Lung microvascular endothelial cell (primary cell): ENCODE results near the gene BATF2. TPM values are rescaled to one million over a fixed set of nuclear protein-coding genes. Genes with fewer than 3 reads are reported as not detected.

Source experiments
- DNase-seq, 2 donors: peaks; one replicate each; pipeline versions ENCODE4 v3.0.0 to v3.0.0-alpha.2; 2010; ENCODE audit warnings: low read depth in 2 of 2
- total RNA-seq: library from RNA; depleted of rRNA; stranded (reverse); fragments of >200 nt; gene quantifications from 2 replicates; pipeline ENCODE4 v1.2.1, GENCODE V29; 2014

The BATF2 gene
- total RNA-seq, 1 donor from 2014 or later: 0.20 TPM

- DNase-seq: peak; percentile 19 to 37
Measured at GRCh38 chr11:64970731-64971151, 26.0 kb downstream of the BATF2 start.

GRCh38 chr11:64969209-64969608 is 27.6 kb downstream of the BATF2 start:
- DNase-seq: peak in 1 of 2 donors; percentile 32

- DNase-seq: no peak
Measured at GRCh38 chr11:64967375-64967774, 29.4 kb downstream of the BATF2 start.

GRCh38 chr11:64963072-64963631 is 33.6 kb downstream of the BATF2 start:
- no peak for DNase-seq

- peak in 1 of 2 donors; percentile 4 for DNase-seq
Measured at GRCh38 chr11:64960719-64961118, 36.1 kb downstream of the BATF2 start.

GRCh38 chr11:64959498-64959897 is 37.3 kb downstream of the BATF2 start:
- peak in 1 of 2 donors; percentile 24 for DNase-seq

- no peak for DNase-seq
Measured at GRCh38 chr11:64954201-64954600, 42.6 kb downstream of the BATF2 start.

GRCh38 chr11:64951529-64951928 is 45.2 kb downstream of the BATF2 start:
- no peak for DNase-seq

GRCh38 chr11:64947208-64947814 is 49.5 kb downstream of the BATF2 start:
- peak in 1 of 2 donors; percentile 50 for DNase-seq

Other genes starting within 250 kb of the BATF2 start
- under 0.01 and 0.20 TPM in 2 replicates for gene PYGM, start 237.0 kb downstream of the BATF2 start, total RNA-seq
- gene SF1, start 218.4 kb downstream of the BATF2 start, total RNA-seq: 43.6 and 63.7 TPM in 2 replicates
- 34.9 and 51.0 TPM in 2 replicates for gene MAP4K2, start 193.8 kb downstream of the BATF2 start, total RNA-seq
- 10.5 and 12.5 TPM in 2 replicates for gene MEN1, start 186.4 kb downstream of the BATF2 start, total RNA-seq
- gene CDC42BPG, start 152.3 kb downstream of the BATF2 start, total RNA-seq: 0.22 and 0.79 TPM in 2 replicates
- 27.6 and 33.6 TPM in 2 replicates for gene EHD1, start 118.3 kb downstream of the BATF2 start, total RNA-seq
- 7.6 and 12.1 TPM in 2 replicates for gene ATG2A, start 79.8 kb downstream of the BATF2 start, total RNA-seq
- gene PPP2R5B, start 72.3 kb downstream of the BATF2 start, total RNA-seq: 5.0 and 11.5 TPM in 2 replicates
- gene GPHA2, start 61.1 kb downstream of the BATF2 start, total RNA-seq: not detected in 2 replicates
- not detected in 2 replicates for gene MAJIN, start 24.9 kb downstream of the BATF2 start, total RNA-seq
- gene ARL2, start 17.2 kb upstream of the BATF2 start, total RNA-seq: 95.2 and 145 TPM in 2 replicates
- 6.8 and 10.7 TPM in 2 replicates for gene SNX15, start 30.5 kb upstream of the BATF2 start, total RNA-seq
- 6.8 and 7.5 TPM in 2 replicates for gene SAC3D1, start 44.2 kb upstream of the BATF2 start, total RNA-seq
- 9.8 and 12.3 TPM in 2 replicates for gene NAALADL1, start 61.6 kb upstream of the BATF2 start, total RNA-seq
- gene CDCA5, start 87.1 kb upstream of the BATF2 start, total RNA-seq: 2.0 and 3.9 TPM in 2 replicates
- 20.5 and 24.0 TPM in 2 replicates for gene ZFPL1, start 87.3 kb upstream of the BATF2 start, total RNA-seq
- 154 and 265 TPM in 2 replicates for gene VPS51, start 99.2 kb upstream of the BATF2 start, total RNA-seq
- 15.3 and 21.4 TPM in 2 replicates for gene TM7SF2, start 114.9 kb upstream of the BATF2 start, total RNA-seq
- 4.6 and 9.7 TPM in 2 replicates for gene ZNHIT2, start 120.7 kb upstream of the BATF2 start, total RNA-seq
- 355 and 442 TPM in 2 replicates for gene FAU, start 125.2 kb upstream of the BATF2 start, total RNA-seq
- 39.2 and 41.3 TPM in 2 replicates for gene MRPL49, start 125.3 kb upstream of the BATF2 start, total RNA-seq
- 4.1 and 10.1 TPM in 2 replicates for gene SYVN1, start 137.5 kb upstream of the BATF2 start, total RNA-seq
- not detected in 2 replicates for gene SPDYC, start 173.3 kb upstream of the BATF2 start, total RNA-seq
- gene CAPN1, start 185.0 kb upstream of the BATF2 start, total RNA-seq: 60.9 and 80.2 TPM in 2 replicates